GM06990 (cell line): ENCODE results near the gene PSMD5.

Source experiments
- DNase-seq: peaks from one replicate; pipeline ENCODE4 v3.0.0-alpha.2; 2011; ENCODE audit not compliant: insufficient read length; ENCODE audit errors: extremely low read depth
- H3K27me3 ChIP-seq: replicated peaks from 2 replicates; pipeline ENCODE4 v1.6.0; 2011; ENCODE audit warnings: low read length; ENCODE audit not compliant: control insufficient read depth, insufficient read depth
- H3K36me3 ChIP-seq: 2 replicates; pipeline ENCODE4 v1.5.1; 2011; ENCODE audit warnings: low read length; ENCODE audit not compliant: control insufficient read depth, insufficient read depth
- H3K4me3 ChIP-seq: replicated peaks from 2 replicates; pipeline ENCODE4 v1.5.1; 2011; ENCODE audit warnings: low read depth, mild to moderate bottlenecking, control low read depth, low read length
- CTCF ChIP-seq: IDR thresholded peaks from 2 replicates; pipeline ENCODE4 v1.5.1; 2011; ENCODE audit warnings: low read length, control low read depth, mild to moderate bottlenecking, inconsistent platforms; ENCODE audit not compliant: insufficient read depth, poor library complexity, severe bottlenecking

PSMD5 gene

GRCh38 chr9:120846251-120846889 lies 3.6 kb upstream of the PSMD5 start:
- TF ChIP-seq CTCF = no peak
- Histone ChIP-seq H3K27me3 (no peaks in the 10 kb centered on the region), H3K36me3 (peaks cover 1% of the 10 kb centered on the region), H3K4me3 (no peak overlapping the region)
- no peak for DNase-seq

- DNase-seq = no peak
- no peaks in the 10 kb centered on the region; the same call in 1 of the 2 replicates for H3K36me3 ChIP-seq
- no peak for TF ChIP-seq CTCF
- no peak overlapping the region for H3K4me3 ChIP-seq
- no peaks in the 10 kb centered on the region for H3K27me3 ChIP-seq
Observed at GRCh38 chr9:120845255-120845654, 2.5 kb upstream of the PSMD5 start.

- no peak for TF ChIP-seq CTCF
- peak overlapping the region; percentile 82 for H3K4me3 ChIP-seq
- H3K27me3 ChIP-seq = no peaks in the 10 kb centered on the region
- no peaks in the 10 kb centered on the region; the same call in 1 of the 2 replicates for H3K36me3 ChIP-seq
- no peak for DNase-seq
Observed at GRCh38 chr9:120841930-120842684, 615 bp downstream of the PSMD5 start.

- no peak for TF ChIP-seq CTCF
- Histone ChIP-seq H3K36me3 (no peaks in the 10 kb centered on the region; the same call in 1 of the 2 replicates), H3K27me3 (no peaks in the 10 kb centered on the region), H3K4me3 (no peak overlapping the region)
- no peak for DNase-seq
Observed at GRCh38 chr9:120839146-120839545, 3.6 kb downstream of the PSMD5 start.

GRCh38 chr9:120837921-120838320 lies 4.8 kb downstream of the PSMD5 start:
- no peak for DNase-seq
- Histone ChIP-seq H3K36me3 (peaks cover 2% of the 10 kb centered on the region), H3K27me3 (no peaks in the 10 kb centered on the region), H3K4me3 (no peak overlapping the region)
- TF ChIP-seq CTCF = no peak
